Lung (tissue), 12 donors: ENCODE results near the gene USP12. TPM values are rescaled to one million over a fixed set of nuclear protein-coding genes. Genes with fewer than 3 reads are reported as not detected.
A peak's percentile ranks its signal among the peaks of the same experiment; 100 is the strongest.

Source experiments
- ATAC-seq: fragments of 200-7000 bp; cut with Tn5 transposase; one replicate; pipeline ENCODE4 v1.9.1; 2020; ENCODE audit warnings: moderate number of reproducible peaks; ENCODE audit not compliant: insufficient read depth, low FRiP score
- DNase-seq, 3 donors: peaks; one replicate each; pipeline ENCODE4 v3.0.0-alpha.2; 2013 to 2017
- H3K27ac ChIP-seq, 2 donors: one replicate each; pipeline ENCODE4 v1.5.1; 2013; ENCODE audit warnings: mild to moderate bottlenecking in 2 of 2, moderate library complexity in 2 of 2, control low read depth in 1 of 2, inconsistent platforms in 1 of 2, low read depth in 1 of 2, low read length in 1 of 2
- H3K27me3 ChIP-seq, 3 donors: one replicate each; pipeline ENCODE4 v1.5.1; 2013; ENCODE audit warnings: low read length in 2 of 3; ENCODE audit not compliant: control insufficient read depth in 3 of 3, insufficient read depth in 3 of 3
- H3K36me3 ChIP-seq, 4 donors: one replicate each; pipeline ENCODE4 v1.5.1; 2013; ENCODE audit warnings: low read length in 4 of 4, mild to moderate bottlenecking in 1 of 4, moderate library complexity in 1 of 4; ENCODE audit not compliant: control insufficient read depth in 4 of 4, insufficient read depth in 4 of 4
- H3K4me1 ChIP-seq, 5 donors: one replicate each; pipeline ENCODE4 v1.5.1; 2013; ENCODE audit warnings: low read length in 5 of 5, mild to moderate bottlenecking in 2 of 5, moderate library complexity in 1 of 5; ENCODE audit not compliant: control insufficient read depth in 5 of 5, insufficient read depth in 5 of 5
- H3K4me3 ChIP-seq: one replicate; pipeline ENCODE4 v1.5.1; 2013; ENCODE audit warnings: mild to moderate bottlenecking, control low read depth, moderate library complexity
- H3K9ac ChIP-seq, 2 donors: one replicate each; pipeline ENCODE4 v1.5.1; 2013; ENCODE audit warnings: low read length in 2 of 2, control low read depth in 1 of 2; ENCODE audit not compliant: insufficient read depth in 1 of 2
- H3K9me3 ChIP-seq, 4 donors: one replicate each; pipeline ENCODE4 v1.5.1; 2013; ENCODE audit warnings: low read length in 3 of 4, mild to moderate bottlenecking in 1 of 4, moderate library complexity in 1 of 4; ENCODE audit not compliant: control insufficient read depth in 4 of 4, insufficient read depth in 3 of 4
- CTCF ChIP-seq: IDR thresholded peaks from 2 replicates; pipeline ENCODE4 v1.5.1; 2012; ENCODE audit warnings: mild to moderate bottlenecking; ENCODE audit errors: control extremely low read depth, extremely low read depth
- WGBS, 2 donors: extraction: QIAGEN DNeasy Blood & Tissue Kit; methylation state at CpG; one replicate each; pipeline ENCODE4 v1.1.7; 2013; 5-methylcytosine and 5-hydroxymethylcytosine counted together
- polyA plus RNA-seq, 2 donors: library from polyadenylated mRNA; stranded (reverse); fragments of 200-250 nt; gene quantifications; one replicate each; pipeline ENCODE4 v1.2.1, GENCODE V29; 2013
- total RNA-seq, 2 donors: library from RNA; depleted of rRNA in 1 of 2; stranded (reverse); fragments of >200 nt in 1 of 2; gene quantifications; one replicate each; pipeline ENCODE4 v1.2.1, GENCODE V29; 2014 to 2021
- donor health status: control.
- donor health status: control.
- donor health status: Bipolar disorder and iron deficiency.
- donor health status: healthy.
- donor health status: DM: yes; HTN: yes; CAD: no.

Gene USP12
- total and polyA plus RNA-seq, 4 donors: 12.6 to 60.0 (median 19.2) TPM

GRCh38 chr13:27199211-27199610, 27.6 kb upstream of the USP12 start:
- H3K27ac ChIP-seq: no peak overlapping the region
- TF ChIP-seq CTCF: no peak
- no peak for DNase-seq
- H3K4me3 ChIP-seq: no peak overlapping the region
- no peaks in the 10 kb centered on the region for H3K4me1 ChIP-seq
- no peaks in the 10 kb centered on the region for H3K27me3 ChIP-seq
- 91 to 94% methylated on average over 3 of the region's 3 CpGs for WGBS, 2 donors
- H3K9ac ChIP-seq: no peak overlapping the region
- no peaks in the 10 kb centered on the region for H3K9me3 ChIP-seq
- ATAC-seq: no peak
- no peaks in the 10 kb centered on the region for H3K36me3 ChIP-seq

- 56 to 70% methylated on average over 9 of the region's 9 CpGs for WGBS, 2 donors
- ATAC-seq: peak; percentile 83
- no peak overlapping the region for H3K4me3 ChIP-seq
- TF ChIP-seq CTCF: no peak
- no peaks in the 10 kb centered on the region for H3K4me1 ChIP-seq
- no peaks in the 10 kb centered on the region for H3K27me3 ChIP-seq
- no peak for DNase-seq
- H3K9me3 ChIP-seq: no peaks in the 10 kb centered on the region
- H3K9ac ChIP-seq: no peak overlapping the region
- no peaks in the 10 kb centered on the region for H3K36me3 ChIP-seq
- H3K27ac ChIP-seq: no peak overlapping the region
These were observed 23.5 kb upstream of the USP12 start for GRCh38 chr13:27194895-27195764.

- H3K36me3 ChIP-seq: no peaks in the 10 kb centered on the region
- H3K27ac ChIP-seq: no peak overlapping the region
- TF ChIP-seq CTCF: no peak
- no peaks in the 10 kb centered on the region for H3K9me3 ChIP-seq
- no peak overlapping the region for H3K4me3 ChIP-seq
- H3K4me1 ChIP-seq: no peaks in the 10 kb centered on the region
- no peak overlapping the region for H3K9ac ChIP-seq
- DNase-seq (no peak), ATAC-seq (no peak)
- H3K27me3 ChIP-seq: no peaks in the 10 kb centered on the region
- WGBS, 2 donors: 60 to 79% methylated on average over 3 of the region's 3 CpGs
These were observed 22.6 kb upstream of the USP12 start for GRCh38 chr13:27194209-27194608.
